ENCODE measurements around the gene SDCCAG8. TPM values are rescaled to one million over a fixed set of nuclear protein-coding genes. Genes with fewer than 3 reads are reported as not detected.

The SDCCAG8 gene
- polyA plus RNA-seq, 1 experiment = 34.1 TPM

- DNase-seq (ENCODE audit: low read depth, low spot score) = no peak
- no peak overlapping the region for H3K27ac ChIP-seq (ENCODE audit: low read depth, low read length)
- no peaks in the 10 kb centered on the region for H3K27me3 ChIP-seq (ENCODE audit: control insufficient read depth, insufficient read depth, low read length)
- POLR2A ChIA-PET = no interaction called here
- CTCF ChIA-PET = interaction anchor here (2.4 to 4.1 kb wide), 2 partner anchors 407 to 958 kb away, joined by 13 to 32 read pairs; no protein-coding TSS in a partner anchor
- no peak overlapping the region for H3K4me3 ChIP-seq (ENCODE audit: low read depth, low read length)
- H3K9me3 ChIP-seq (ENCODE audit: control insufficient read depth, insufficient read depth, low read length) = no peaks in the 10 kb centered on the region
- TF ChIP-seq CTCF (IDR thresholded peaks at IDR 0.05; ENCODE audit: low read depth, low read length) = no peak
Observed at GRCh38 chr1:243341074-243341473, 85.2 kb downstream of the SDCCAG8 start.

- no peak overlapping the region for H3K27ac ChIP-seq (ENCODE audit: low read depth, low read length)
- H3K9me3 ChIP-seq (ENCODE audit: control insufficient read depth, insufficient read depth, low read length) = no peaks in the 10 kb centered on the region; the same call in 1 of the 2 replicates
- no peak for DNase-seq (ENCODE audit: low read depth, low spot score)
- H3K4me3 ChIP-seq (ENCODE audit: low read depth, low read length) = no peak overlapping the region
- ChIA-PET CTCF (interaction anchor here (0.6 to 4.1 kb wide), 41 partner anchors 8 to 1070 kb away, joined by 3 to 32 read pairs (median 4); no protein-coding TSS in a partner anchor), POLR2A (no interaction called here)
- H3K27me3 ChIP-seq (ENCODE audit: control insufficient read depth, insufficient read depth, low read length) = no peaks in the 10 kb centered on the region
- peak; percentile 73 for TF ChIP-seq CTCF (IDR thresholded peaks at IDR 0.05; ENCODE audit: low read depth, low read length)
Observed at GRCh38 chr1:243343970-243344937, 88.4 kb downstream of the SDCCAG8 start.

- Histone ChIP-seq H3K27me3 (ENCODE audit: control insufficient read depth, insufficient read depth, low read length) (no peaks in the 10 kb centered on the region), H3K9me3 (ENCODE audit: control insufficient read depth, insufficient read depth, low read length) (no peaks in the 10 kb centered on the region; the same call in 1 of the 2 replicates), H3K27ac (ENCODE audit: low read depth, low read length) (no peak overlapping the region), H3K4me3 (ENCODE audit: low read depth, low read length) (no peak overlapping the region)
- POLR2A ChIA-PET = no interaction called here
- no peak for DNase-seq (ENCODE audit: low read depth, low spot score)
- CTCF ChIA-PET = interaction anchor here (1.4 to 2.6 kb wide), 4 partner anchors 10 to 1069 kb away, joined by 3 to 14 read pairs (median 7); no protein-coding TSS in a partner anchor
- TF ChIP-seq CTCF (IDR thresholded peaks at IDR 0.05; ENCODE audit: low read depth, low read length) = no peak
Observed at GRCh38 chr1:243345205-243345604, 89.4 kb downstream of the SDCCAG8 start.

GRCh38 chr1:243346016-243346415 lies 90.2 kb downstream of the SDCCAG8 start:
- CTCF ChIA-PET = interaction anchor here (1.4 kb wide), 1 partner anchor 9 kb away, joined by 3 read pairs; no protein-coding TSS in a partner anchor
- POLR2A ChIA-PET = no interaction called here
- no peaks in the 10 kb centered on the region for H3K27me3 ChIP-seq (ENCODE audit: control insufficient read depth, insufficient read depth, low read length)
- DNase-seq (ENCODE audit: low read depth, low spot score) = no peak
- no peak for TF ChIP-seq CTCF (IDR thresholded peaks at IDR 0.05; ENCODE audit: low read depth, low read length)
- H3K27ac ChIP-seq (ENCODE audit: low read depth, low read length) = no peak overlapping the region
- no peak overlapping the region for H3K4me3 ChIP-seq (ENCODE audit: low read depth, low read length)
- H3K9me3 ChIP-seq (ENCODE audit: control insufficient read depth, insufficient read depth, low read length) = no peaks in the 10 kb centered on the region; the same call in 1 of the 2 replicates

GRCh38 chr1:243346468-243346867 lies 90.6 kb downstream of the SDCCAG8 start:
- DNase-seq (ENCODE audit: low read depth, low spot score) = no peak
- CTCF ChIA-PET = no interaction called here
- no peaks in the 10 kb centered on the region; the same call in 1 of the 2 replicates for H3K9me3 ChIP-seq (ENCODE audit: control insufficient read depth, insufficient read depth, low read length)
- H3K27me3 ChIP-seq (ENCODE audit: control insufficient read depth, insufficient read depth, low read length) = no peaks in the 10 kb centered on the region
- no peak overlapping the region for H3K27ac ChIP-seq (ENCODE audit: low read depth, low read length)
- no peak overlapping the region for H3K4me3 ChIP-seq (ENCODE audit: low read depth, low read length)
- TF ChIP-seq CTCF (IDR thresholded peaks at IDR 0.05; ENCODE audit: low read depth, low read length) = no peak
- POLR2A ChIA-PET = no interaction called here
